HCT116 (cell line): Measurements from ENCODE around the gene MAPKAPK5. TPM values are rescaled to one million over a fixed set of nuclear protein-coding genes. Genes with fewer than 3 reads are reported as not detected.

Source experiments
- ATAC-seq: fragments of 200-7000 bp; cut with Tn5 transposase; 2 replicates; pipeline ENCODE4 v1.9.1; 2020; ENCODE audit warnings: mild to moderate bottlenecking, moderate library complexity
- BruUV-seq: library from RNA; stranded (reverse); fragments of 400-500 nt; replicated peaks from 2 replicates; lab custom pipeline; 2021; lab: Mats Ljungman, UMichigan
- CTCF ChIA-PET: fragments of 300-600 bp; sonication (Branson Sonifier 250); formaldehyde crosslinking; loops from one replicate; lab custom pipeline; 2021; ENCODE audit warnings: antibody characterized with exemption; lab: Charles Lee
- POLR2A ChIA-PET: fragments of 300-600, 350-600 bp; sonication (Branson Sonifier 250); formaldehyde crosslinking; loops from one replicate; lab custom pipeline; 2021; ENCODE audit warnings: antibody characterized with exemption; lab: Charles Lee
- RAD21 ChIA-PET, 2 experiments: fragments of 300-600 bp; sonication (Branson Sonifier 250); formaldehyde crosslinking; loops; one replicate each; lab custom pipeline; 2023; ENCODE audit warnings: low total read pairs in 2 of 2; ENCODE audit not compliant: uncharacterized antibody in 2 of 2, unreplicated experiment in 2 of 2, low non-redundant PET in 1 of 2; lab: Charles Lee
- DNase-seq: peaks from one replicate; pipeline ENCODE4 v3.0.0-alpha.2; 2010; ENCODE audit warnings: low read depth, low spot score
- H2AFZ ChIP-seq: fragments of 200-600 bp; shearing (Covaris generic), sonication (generic); 2 replicates; pipeline ENCODE4 v1.6.1; 2017; ENCODE audit warnings: low read depth, mixed run types, mixed read lengths, antibody characterized with exemption, low read length; ENCODE audit not compliant: poor library complexity, severe bottlenecking
- H3K27ac ChIP-seq: 2 replicates; pipeline ENCODE4 v1.5.1; 2012; ENCODE audit warnings: low read depth, low read length
- H3K27me3 ChIP-seq: fragments of 200-600 bp; sonication (generic); 2 replicates; pipeline ENCODE4 v1.6.1; 2016; ENCODE audit warnings: mixed run types, low read length, mixed read lengths; ENCODE audit not compliant: insufficient read depth
- H3K36me3 ChIP-seq, 2 experiments: fragments of 200-500 bp in 1 of 2; fragments of 200-600 bp in 1 of 2; sonication (Bioruptor generic) in 1 of 2; sonication (generic) in 1 of 2; 2 replicates each; pipeline versions ENCODE4 v1.5.1 to v1.6.1; 2014 to 2016; ENCODE audit warnings: low read length in 2 of 2, inconsistent platforms in 1 of 2, mixed read lengths in 1 of 2, mixed run types in 1 of 2; ENCODE audit not compliant: insufficient read depth in 2 of 2, control insufficient read depth in 1 of 2
- H3K4me1 ChIP-seq, 2 experiments: fragments of 200-600 bp in 1 of 2; sonication (generic) in 1 of 2; 2 replicates each; pipeline versions ENCODE4 v1.5.1 to v1.6.1; 2012 to 2017; ENCODE audit warnings: low read length in 2 of 2, inconsistent platforms in 1 of 2, mild to moderate bottlenecking in 1 of 2, mixed read lengths in 1 of 2, mixed run types in 1 of 2, moderate library complexity in 1 of 2; ENCODE audit not compliant: insufficient read depth in 2 of 2, control insufficient read depth in 1 of 2
- H3K4me2 ChIP-seq: fragments of 200-600 bp; sonication (generic); 2 replicates; pipeline ENCODE4 v1.6.1; 2017; ENCODE audit warnings: mixed run types, low read length, mixed read lengths
- H3K4me3 ChIP-seq, 2 experiments: fragments of 200-600 bp in 1 of 2; sonication (generic) in 1 of 2; replicated peaks in 1 of 2; 2 replicates each; pipeline ENCODE4 v1.5.1; 2011 to 2016; ENCODE audit warnings: low read length in 2 of 2, control low read depth in 1 of 2, low read depth in 1 of 2, mild to moderate bottlenecking in 1 of 2, mixed read lengths in 1 of 2, mixed run types in 1 of 2
- H3K79me2 ChIP-seq: fragments of 200-600 bp; sonication (generic); 2 replicates; pipeline ENCODE4 v1.6.1; 2017; ENCODE audit warnings: mild to moderate bottlenecking, mixed run types, low read length, moderate library complexity, mixed read lengths; ENCODE audit not compliant: insufficient read depth
- H3K9ac ChIP-seq: fragments of 200-600 bp; sonication (generic); 2 replicates; pipeline ENCODE4 v1.6.1; 2016; ENCODE audit warnings: low read length, mixed read lengths
- H3K9me2 ChIP-seq: fragments of 200-600 bp; sonication (generic), shearing (Covaris generic); 2 replicates; pipeline ENCODE4 v1.6.1; 2017; ENCODE audit warnings: mixed run types, mild to moderate bottlenecking, moderate library complexity; ENCODE audit not compliant: insufficient read depth
- H3K9me3 ChIP-seq, 2 experiments: fragments of 200-500 bp in 1 of 2; fragments of 200-600 bp in 1 of 2; sonication (Bioruptor generic) in 1 of 2; sonication (generic) in 1 of 2; 2 replicates each; pipeline ENCODE4 v1.6.1; 2014 to 2017; ENCODE audit warnings: low read length in 2 of 2, mixed read lengths in 2 of 2, inconsistent platforms in 1 of 2, low read depth in 1 of 2, mild to moderate bottlenecking in 1 of 2, mixed run types in 1 of 2, moderate library complexity in 1 of 2; ENCODE audit not compliant: control insufficient read depth in 1 of 2, insufficient read depth in 1 of 2
- H4K20me1 ChIP-seq: fragments of 200-600 bp; sonication (generic), shearing (Covaris generic); 2 replicates; pipeline ENCODE4 v1.6.1; 2017; ENCODE audit warnings: mixed run types, mild to moderate bottlenecking, moderate library complexity; ENCODE audit not compliant: insufficient read depth
- EGR1 ChIP-seq: IDR thresholded peaks from 2 replicates; pipeline ENCODE4 v1.6.1; 2012; ENCODE audit warnings: low read depth
- ELF1 ChIP-seq: IDR thresholded peaks from 2 replicates; pipeline ENCODE4 v1.6.1; 2012; ENCODE audit warnings: low read depth, borderline replicate concordance
- JUND ChIP-seq: IDR thresholded peaks from 2 replicates; pipeline ENCODE4 v1.6.1; 2012
- POLR2A ChIP-seq: IDR thresholded peaks from 2 replicates; pipeline ENCODE4 v1.7.0; 2011; ENCODE audit warnings: borderline replicate concordance; ENCODE audit not compliant: insufficient read depth, insufficient read length; ENCODE audit errors: extremely low read depth
- POLR2AphosphoS5 ChIP-seq: IDR thresholded peaks from 2 replicates; pipeline ENCODE4 v1.6.1; 2011; ENCODE audit warnings: mild to moderate bottlenecking, low read depth, low read length, moderate library complexity
- SP1 ChIP-seq: IDR thresholded peaks from 2 replicates; pipeline ENCODE4 v1.6.1; 2012; ENCODE audit warnings: low read depth
- YY1 ChIP-seq: IDR thresholded peaks from 2 replicates; pipeline ENCODE4 v1.6.1; 2011; ENCODE audit warnings: low read length, low read depth, moderate library complexity, mild to moderate bottlenecking; ENCODE audit not compliant: insufficient replicate concordance; ENCODE audit errors: extremely low read depth
- ZFX ChIP-seq: fragments of 450-650 bp; IDR thresholded peaks from 2 replicates; pipeline ENCODE4 v1.6.1; 2017
- intact Hi-C: fragments of 100-400 bp; cut with micrococcal nuclease; formaldehyde crosslinking; loops from 2 replicates; pipeline ENCODE4 v1.10.0; 2022
- total RNA-seq: library from RNA; stranded (reverse); gene quantifications from one replicate; pipeline ENCODE4 v1.2.1, GENCODE V29; 2021; ENCODE audit not compliant: unreplicated experiment
- TF ChIP-seq, protein P1 (sequence below): IDR thresholded peaks from 2 replicates; pipeline ENCODE4 v1.6.1; 2011; ENCODE audit warnings: mild to moderate bottlenecking, low read length, moderate library complexity; ENCODE audit not compliant: insufficient replicate concordance; ENCODE audit errors: extremely low read depth
- TF ChIP-seq, protein P2 (sequence below): IDR thresholded peaks from 2 replicates; pipeline ENCODE4 v1.6.1; 2012

The MAPKAPK5 gene
- total RNA-seq, 1 experiment from 2014 or later, result 57.9 TPM

DNA sequence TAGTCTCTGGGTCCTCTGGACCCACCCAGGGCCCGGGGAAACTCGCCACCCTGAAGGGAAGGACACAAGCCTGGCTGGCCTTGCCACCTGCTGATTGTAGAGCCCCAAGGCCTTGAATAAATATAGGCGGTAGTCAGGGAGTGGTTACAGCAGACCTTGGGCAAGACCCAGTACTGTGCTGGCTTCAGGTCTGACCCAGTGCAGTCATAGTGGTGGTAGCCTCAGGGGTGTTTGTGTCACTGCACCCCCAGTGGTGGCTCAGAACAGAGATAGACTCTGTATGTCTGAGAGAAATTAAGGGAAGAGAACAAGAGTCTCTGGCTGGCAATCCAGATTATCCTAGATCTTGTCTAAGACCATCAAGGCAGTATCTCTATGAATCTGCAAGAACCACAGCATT is 63.5 kb downstream of the MAPKAPK5 start:
- no TSS peak for BruUV-seq
- intact Hi-C loops, result no loop called here
- Histone ChIP-seq H4K20me1 (no peaks in the 10 kb centered on the region), H3K27ac (no peak overlapping the region), H3K4me2 (no peak overlapping the region), H2AFZ (no peak overlapping the region), H3K36me3 (no peaks in the 10 kb centered on the region), H3K9me2 (no peaks in the 10 kb centered on the region), H3K79me2 (no peaks in the 10 kb centered on the region), H3K27me3 (no peaks in the 10 kb centered on the region)
- ChIA-PET RAD21 (no interaction called here), CTCF (no interaction called here)
- no peak for DNase-seq
- 0 out of 2 replicates have a peak, but pooled peaks have one; percentile 38 for ATAC-seq
- TF ChIP-seq ZFX (no peak), YY1 (no peak), ELF1 (no peak), POLR2AphosphoS5 (no peak), SP1 (no peak), POLR2A (no peak), JUND (no peak), EGR1 (no peak)
- TF ChIP-seq, protein P1, sequence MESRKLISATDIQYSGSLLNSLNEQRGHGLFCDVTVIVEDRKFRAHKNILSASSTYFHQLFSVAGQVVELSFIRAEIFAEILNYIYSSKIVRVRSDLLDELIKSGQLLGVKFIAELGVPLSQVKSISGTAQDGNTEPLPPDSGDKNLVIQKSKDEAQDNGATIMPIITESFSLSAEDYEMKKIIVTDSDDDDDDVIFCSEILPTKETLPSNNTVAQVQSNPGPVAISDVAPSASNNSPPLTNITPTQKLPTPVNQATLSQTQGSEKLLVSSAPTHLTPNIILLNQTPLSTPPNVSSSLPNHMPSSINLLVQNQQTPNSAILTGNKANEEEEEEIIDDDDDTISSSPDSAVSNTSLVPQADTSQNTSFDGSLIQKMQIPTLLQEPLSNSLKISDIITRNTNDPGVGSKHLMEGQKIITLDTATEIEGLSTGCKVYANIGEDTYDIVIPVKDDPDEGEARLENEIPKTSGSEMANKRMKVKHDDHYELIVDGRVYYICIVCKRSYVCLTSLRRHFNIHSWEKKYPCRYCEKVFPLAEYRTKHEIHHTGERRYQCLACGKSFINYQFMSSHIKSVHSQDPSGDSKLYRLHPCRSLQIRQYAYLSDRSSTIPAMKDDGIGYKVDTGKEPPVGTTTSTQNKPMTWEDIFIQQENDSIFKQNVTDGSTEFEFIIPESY, result no peak
- TF ChIP-seq, protein P2, sequence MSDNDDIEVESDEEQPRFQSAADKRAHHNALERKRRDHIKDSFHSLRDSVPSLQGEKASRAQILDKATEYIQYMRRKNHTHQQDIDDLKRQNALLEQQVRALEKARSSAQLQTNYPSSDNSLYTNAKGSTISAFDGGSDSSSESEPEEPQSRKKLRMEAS, result no peak
- TF ChIP-seq, all 23 proteins: peak for 0
- H3K9ac ChIP-seq, result no peak overlapping the region
- POLR2A ChIA-PET, result no interaction called here
- H3K9me3 ChIP-seq, result 0 out of 4 replicates have a peak, but pooled peaks cover 0 to 5% of the 10 kb centered on the region in 2 experiments
- no peak overlapping the region for H3K4me3 ChIP-seq
- no peaks in the 10 kb centered on the region for H3K4me1 ChIP-seq
